Stimulated activated effector memory CD8-positive, alpha-beta T cell treated with anti-CD3 and anti-CD28 coated beads, Interleukin-12 subunit alpha, Interleukin-12 subunit beta, amount 100 ng/mL, for 72 hours (primary cell): ENCODE results near the gene HOXC13.

Experiments used
- ATAC-seq: fragments of 150-1000 bp; cut with Tn5 transposase; 2 replicates; pipeline ENCODE4 v1.10.0; 2021
- DNase-seq, 2 donors: peaks; one replicate each; pipeline ENCODE4 v3.0.0; 2021 to 2022; ENCODE audit warnings: low spot score in 2 of 2
- H3K27ac Mint-ChIP-seq: one replicate; pipeline ENCODE4 v1.8.0; 2022; ENCODE audit warnings: mild to moderate bottlenecking, mixed read lengths
- H3K36me3 Mint-ChIP-seq: one replicate; pipeline ENCODE4 v1.8.0; 2022; ENCODE audit warnings: mild to moderate bottlenecking, mixed read lengths
- H3K4me1 Mint-ChIP-seq: one replicate; pipeline ENCODE4 v1.8.0; 2022; ENCODE audit warnings: mixed read lengths
- H3K4me3 Mint-ChIP-seq: one replicate; pipeline ENCODE4 v1.8.0; 2022; ENCODE audit warnings: mild to moderate bottlenecking, mixed read lengths
- H3K9me3 Mint-ChIP-seq: one replicate; pipeline ENCODE4 v1.8.0; 2022; ENCODE audit warnings: mixed read lengths

The HOXC13 gene

GRCh38 chr12:53971129-53971528, 32.5 kb downstream of the HOXC13 start:
- Mint-ChIP-seq H3K4me3 (no peak overlapping the region), H3K36me3 (no peaks in the 10 kb centered on the region), H3K4me1 (peaks cover 31% of the 10 kb centered on the region), H3K9me3 (no peaks in the 10 kb centered on the region), H3K27ac (no peak overlapping the region)
- ATAC-seq (no peak), DNase-seq (no peak)

GRCh38 chr12:53971686-53972085, 33.1 kb downstream of the HOXC13 start:
- H3K36me3 Mint-ChIP-seq, result no peaks in the 10 kb centered on the region
- no peak for DNase-seq
- ATAC-seq, result no peak
- no peak overlapping the region for H3K27ac Mint-ChIP-seq
- no peaks in the 10 kb centered on the region for H3K9me3 Mint-ChIP-seq
- no peak overlapping the region for H3K4me3 Mint-ChIP-seq
- peaks cover 26% of the 10 kb centered on the region for H3K4me1 Mint-ChIP-seq

DNA sequence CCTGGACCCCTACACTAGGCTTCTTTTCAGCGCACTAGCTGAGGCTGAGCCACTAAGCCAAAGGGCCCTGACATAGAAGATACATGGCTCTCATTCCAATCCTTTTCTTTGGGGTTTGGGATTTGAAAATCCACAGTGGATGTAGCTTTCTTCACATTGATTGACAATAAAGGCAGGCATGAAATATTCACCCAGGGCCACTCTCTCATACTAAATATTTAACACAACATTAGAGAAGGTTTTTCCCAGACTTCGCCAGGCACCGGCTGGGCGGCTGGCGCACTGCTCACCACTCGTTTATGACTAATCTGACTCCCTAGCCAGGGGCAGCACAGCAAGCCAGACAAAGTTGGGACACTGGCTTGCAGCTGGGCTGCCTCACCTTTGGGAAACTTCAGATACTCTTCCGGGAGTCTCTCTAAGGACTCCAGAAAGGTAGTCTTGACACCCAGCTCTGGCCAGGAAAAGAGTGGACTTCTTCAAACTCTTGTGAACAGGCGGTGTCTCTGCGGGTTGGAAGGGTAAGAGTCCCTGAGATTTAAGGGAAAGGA, 33.6 kb downstream of the HOXC13 start:
- Mint-ChIP-seq H3K27ac (no peak overlapping the region), H3K9me3 (no peaks in the 10 kb centered on the region), H3K36me3 (no peaks in the 10 kb centered on the region), H3K4me1 (peaks cover 25% of the 10 kb centered on the region), H3K4me3 (no peak overlapping the region)
- no peak for ATAC-seq
- no peak for DNase-seq

DNA sequence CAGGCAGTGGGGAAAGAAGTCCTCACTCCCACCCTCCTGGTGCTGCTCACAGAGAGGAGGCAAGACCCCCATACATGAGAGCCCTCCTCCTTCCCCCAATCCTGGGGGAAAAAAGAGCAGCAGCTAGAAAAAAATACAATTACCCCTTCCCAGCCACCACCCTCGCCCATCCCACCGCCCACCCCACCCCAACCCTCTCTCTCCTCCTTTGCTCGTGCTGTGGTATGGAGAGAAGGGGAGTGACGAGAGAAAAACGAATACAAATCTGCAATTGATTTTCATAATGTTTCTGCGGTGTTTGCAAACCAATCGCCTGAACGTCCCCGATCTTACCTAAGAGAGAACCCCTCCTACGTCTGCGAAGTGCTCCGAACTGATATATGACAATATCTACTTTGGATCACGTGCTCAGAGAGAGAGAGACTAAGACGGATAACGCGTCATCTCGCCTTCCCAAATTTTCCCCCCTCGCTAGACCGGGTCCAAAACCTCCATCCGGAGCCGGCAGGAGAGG, 34.1 kb downstream of the HOXC13 start, which contains the start of gene HOXC11:
Gene HOXC11 (plus strand): TSS at position 405 of the 514 bp plus-strand sequence. CDS start 116 bp downstream, outside the sequence.
- DNase-seq (no peak), ATAC-seq (no peak)
- no peak within 1 kb of the TSS for H3K27ac Mint-ChIP-seq
- peaks cover 25% of the 10 kb centered on the region for H3K4me1 Mint-ChIP-seq
- H3K9me3 Mint-ChIP-seq, result no peaks in the 10 kb centered on the region
- H3K4me3 Mint-ChIP-seq, result peak within 1 kb of the TSS; percentile 67
- no peaks in the 10 kb centered on the region for H3K36me3 Mint-ChIP-seq

- H3K9me3 Mint-ChIP-seq, result no peaks in the 10 kb centered on the region
- peak overlapping the region; percentile 67 for H3K4me3 Mint-ChIP-seq
- ATAC-seq, result no peak
- DNase-seq, result no peak
- H3K36me3 Mint-ChIP-seq, result no peaks in the 10 kb centered on the region
- no peak overlapping the region for H3K27ac Mint-ChIP-seq
- H3K4me1 Mint-ChIP-seq, result peaks cover 30% of the 10 kb centered on the region
These were observed 34.8 kb downstream of the HOXC13 start for GRCh38 chr12:53973236-53974042.

DNA sequence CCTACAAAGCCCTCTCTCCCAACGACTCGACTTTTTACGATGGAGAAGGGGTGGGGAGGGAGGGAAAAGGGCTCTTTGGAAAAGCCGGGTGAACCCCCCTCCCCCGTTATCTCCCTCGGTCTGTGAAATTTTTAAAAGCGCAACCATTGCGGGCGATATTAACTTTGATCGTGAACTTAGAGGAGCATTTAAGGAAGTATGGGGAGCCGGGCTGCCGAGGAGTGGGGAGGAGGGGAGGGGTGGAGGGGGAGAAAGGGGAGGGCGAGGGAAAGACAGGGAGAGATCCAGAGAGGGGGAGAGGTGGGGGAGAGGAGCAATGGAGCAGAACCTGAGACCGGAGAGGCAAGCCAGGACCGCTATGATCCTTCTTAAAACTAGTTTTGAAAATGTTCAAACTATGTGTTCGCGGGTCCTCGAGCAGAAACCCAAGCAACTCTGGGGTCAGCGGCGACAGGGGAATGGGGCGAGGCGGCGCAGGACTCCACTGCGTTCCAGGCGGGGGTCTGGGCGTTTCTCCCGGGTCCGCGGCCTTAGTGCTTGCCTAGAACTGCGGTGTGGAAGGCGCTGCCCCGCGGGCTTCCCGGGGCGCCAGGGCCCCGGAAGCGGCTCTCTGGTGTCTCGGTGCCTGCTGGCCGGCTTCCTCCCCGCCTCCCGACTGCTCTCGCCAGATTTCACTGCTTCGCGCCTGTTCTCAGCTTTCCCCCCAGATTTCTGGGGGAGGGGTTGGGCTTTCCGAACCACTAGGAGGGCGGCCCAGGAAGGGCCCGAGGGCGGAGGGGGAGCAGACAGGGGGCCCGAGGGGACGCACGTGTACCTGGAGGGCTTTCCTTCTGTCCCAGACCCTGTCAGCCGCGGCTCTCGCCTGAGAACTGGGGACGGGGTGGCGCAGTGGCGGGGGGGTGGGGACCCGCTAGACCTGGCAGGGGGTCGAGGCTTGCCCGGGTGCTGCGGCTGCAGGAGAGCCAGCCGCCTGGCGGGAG, 35.7 kb downstream of the HOXC13 start, which contains the start of gene HOTAIR:
Gene HOTAIR (minus strand): TSS at position 871 of the 980 bp plus-strand sequence.
- ATAC-seq, result peak; percentile 74
- peaks cover 32% of the 10 kb centered on the region for H3K4me1 Mint-ChIP-seq

DNA sequence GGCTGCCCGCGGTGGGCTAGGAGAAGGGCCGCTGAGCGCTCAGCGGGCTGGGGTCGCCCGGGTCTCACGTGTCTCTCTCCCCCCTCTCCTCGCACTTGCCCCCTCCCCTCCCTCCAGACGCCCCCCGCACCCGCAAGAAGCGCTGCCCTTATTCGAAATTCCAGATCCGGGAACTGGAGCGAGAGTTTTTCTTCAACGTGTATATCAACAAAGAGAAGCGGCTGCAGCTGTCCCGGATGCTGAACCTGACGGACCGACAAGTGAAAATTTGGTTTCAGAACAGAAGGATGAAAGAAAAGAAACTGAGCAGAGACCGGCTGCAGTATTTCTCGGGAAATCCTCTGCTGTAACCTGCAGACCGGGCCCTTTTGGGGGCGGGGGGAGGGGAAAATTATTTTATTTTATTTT, 36.4 kb downstream of the HOXC13 start:
- H3K4me3 Mint-ChIP-seq, result peak overlapping the region; percentile 67
- no peaks in the 10 kb centered on the region for H3K9me3 Mint-ChIP-seq
- no peak overlapping the region for H3K27ac Mint-ChIP-seq
- peaks cover 2% of the 10 kb centered on the region for H3K36me3 Mint-ChIP-seq
- ATAC-seq (no peak), DNase-seq (no peak)
- peaks cover 32% of the 10 kb centered on the region for H3K4me1 Mint-ChIP-seq

More for the DNA sequence above, 35.7 kb downstream of the HOXC13 start, which contains the start of gene HOTAIR:
- Mint-ChIP-seq H3K36me3 (no peaks in the 10 kb centered on the region), H3K27ac (no peak within 1 kb of the TSS), H3K4me3 (peak within 1 kb of the TSS; percentile 67), H3K9me3 (no peaks in the 10 kb centered on the region)
- no peak for DNase-seq

GRCh38 chr12:53975479-53976152, 37.0 kb downstream of the HOXC13 start:
- Mint-ChIP-seq H3K27ac (no peak overlapping the region), H3K4me3 (peak overlapping the region; percentile 67), H3K4me1 (peaks cover 32% of the 10 kb centered on the region), H3K9me3 (no peaks in the 10 kb centered on the region), H3K36me3 (peaks cover 4% of the 10 kb centered on the region)
- ATAC-seq (no peak), DNase-seq (no peak)

GRCh38 chr12:53976172-53976822, 37.7 kb downstream of the HOXC13 start:
- no peak overlapping the region for H3K27ac Mint-ChIP-seq
- H3K4me3 Mint-ChIP-seq, result peak overlapping the region; percentile 67
- H3K4me1 Mint-ChIP-seq, result peaks cover 32% of the 10 kb centered on the region
- DNase-seq (no peak), ATAC-seq (no peak)
- no peaks in the 10 kb centered on the region for H3K9me3 Mint-ChIP-seq
- peaks cover 4% of the 10 kb centered on the region for H3K36me3 Mint-ChIP-seq

GRCh38 chr12:53976823-53977595, 38.4 kb downstream of the HOXC13 start:
- Mint-ChIP-seq H3K9me3 (no peaks in the 10 kb centered on the region), H3K4me1 (peaks cover 32% of the 10 kb centered on the region), H3K4me3 (no peak overlapping the region), H3K27ac (no peak overlapping the region), H3K36me3 (peaks cover 4% of the 10 kb centered on the region)
- DNase-seq (no peak), ATAC-seq (no peak)

GRCh38 chr12:53977596-53978445, 39.2 kb downstream of the HOXC13 start:
- ATAC-seq (no peak), DNase-seq (no peak)
- Mint-ChIP-seq H3K4me1 (peaks cover 32% of the 10 kb centered on the region), H3K36me3 (peaks cover 4% of the 10 kb centered on the region), H3K27ac (no peak overlapping the region), H3K4me3 (no peak overlapping the region), H3K9me3 (no peaks in the 10 kb centered on the region)

- Mint-ChIP-seq H3K36me3 (peaks cover 4% of the 10 kb centered on the region), H3K4me1 (peaks cover 30% of the 10 kb centered on the region), H3K9me3 (no peaks in the 10 kb centered on the region), H3K27ac (no peak overlapping the region), H3K4me3 (no peak overlapping the region)
- ATAC-seq (no peak), DNase-seq (no peak)
These were observed 40.1 kb downstream of the HOXC13 start for GRCh38 chr12:53978477-53979356.
